GM23338 (cell line): ENCODE measurements around the gene BOLA3.

Source experiments
- CREB1 ChIP-seq: fragments of 250-450 bp; sonication (Bioruptor Pico); IDR thresholded peaks from 2 replicates; pipeline ENCODE4 v1.5.0; 2020; ENCODE audit warnings: low read depth, mild to moderate bottlenecking, moderate library complexity
- EZH2 ChIP-seq: fragments of 200-600 bp; sonication (generic); IDR thresholded peaks from one replicate; pipeline ENCODE4 v1.8.0; 2017; ENCODE audit warnings: antibody characterized with exemption, mild to moderate bottlenecking, low read depth; ENCODE audit not compliant: unreplicated experiment
- EZH2phosphoT487 ChIP-seq: fragments of 200-600 bp; sonication (generic); IDR thresholded peaks from one replicate; pipeline ENCODE4 v1.8.1; 2018; ENCODE audit warnings: antibody characterized with exemption; ENCODE audit not compliant: unreplicated experiment
- JUNB ChIP-seq: IDR thresholded peaks from one replicate; pipeline ENCODE4 v1.6.1; 2016; ENCODE audit warnings: antibody characterized with exemption; ENCODE audit not compliant: unreplicated experiment
- NANOG ChIP-seq: IDR thresholded peaks from 2 replicates; pipeline ENCODE4 v1.6.1; 2016; ENCODE audit warnings: antibody characterized with exemption, borderline replicate concordance
- POLR2AphosphoS5 ChIP-seq: IDR thresholded peaks from 2 replicates; pipeline ENCODE4 v1.6.1; 2016; ENCODE audit warnings: antibody characterized with exemption, low read depth
- STAT1 ChIP-seq: IDR thresholded peaks from one replicate; pipeline ENCODE4 v1.6.1; 2016; ENCODE audit warnings: antibody characterized with exemption; ENCODE audit not compliant: unreplicated experiment
- ZNF114 ChIP-seq: fragments of 250-450 bp; sonication (Bioruptor Pico); IDR thresholded peaks from 2 replicates; pipeline ENCODE4 v1.5.0; 2020; ENCODE audit warnings: mild to moderate bottlenecking, moderate library complexity
- ZNF331 ChIP-seq: fragments of 250-450 bp; sonication (Bioruptor Pico); IDR thresholded peaks from 2 replicates; pipeline ENCODE4 v1.5.0; 2020; ENCODE audit warnings: low read depth, mild to moderate bottlenecking, moderate library complexity
- ZNF462 ChIP-seq: fragments of 250-450 bp; sonication (Bioruptor Pico); IDR thresholded peaks from 2 replicates; pipeline ENCODE4 v1.5.0; 2020; ENCODE audit warnings: mild to moderate bottlenecking, moderate library complexity
- TF ChIP-seq, protein P1 (sequence below): IDR thresholded peaks from one replicate; pipeline ENCODE4 v1.6.1; 2018; ENCODE audit warnings: antibody characterized with exemption; ENCODE audit not compliant: unreplicated experiment
- TF ChIP-seq, protein P2 (sequence below), 2 experiments: fragments of 200-600 bp in 1 of 2; sonication (generic) in 1 of 2; conservative IDR thresholded peaks; 2 replicates each; pipeline versions ENCODE4 v1.5.1 to v1.6.1; 2016 to 2017; ENCODE audit warnings: antibody characterized with exemption in 2 of 2, low read depth in 2 of 2, mild to moderate bottlenecking in 2 of 2, moderate library complexity in 1 of 2
- TF ChIP-seq, protein P3 (sequence below): IDR thresholded peaks from 2 replicates; pipeline ENCODE4 v1.6.1; 2016; ENCODE audit warnings: antibody characterized with exemption

DNA sequence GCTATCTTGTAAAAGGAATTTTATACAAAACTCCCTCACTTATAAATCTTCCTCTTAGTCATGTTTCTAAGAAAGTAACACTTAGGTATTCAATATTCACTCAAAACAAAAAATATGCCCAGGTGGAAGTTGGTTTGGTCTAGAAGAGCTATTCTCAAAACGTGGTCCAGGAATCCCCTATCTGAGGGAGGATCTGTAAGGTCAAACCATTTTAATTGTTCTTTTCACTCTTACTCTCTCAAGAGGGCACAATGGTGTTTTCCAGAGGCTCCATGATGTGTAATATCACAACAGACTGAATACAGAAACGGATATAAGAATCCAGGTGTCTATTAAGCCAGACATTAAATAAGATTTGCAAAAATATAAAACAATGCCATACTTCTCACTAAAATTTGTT, 21.0 kb upstream of the BOLA3 start:
- TF ChIP-seq POLR2AphosphoS5 (no peak), STAT1 (no peak), EZH2phosphoT487 (no peak), EZH2 (no peak), CREB1 (no peak), ZNF114 (CRISPR knock-in tag) (no peak), JUNB (no peak), NANOG (no peak), ZNF331 (no peak), ZNF462 (no peak)
- TF ChIP-seq, protein P1, sequence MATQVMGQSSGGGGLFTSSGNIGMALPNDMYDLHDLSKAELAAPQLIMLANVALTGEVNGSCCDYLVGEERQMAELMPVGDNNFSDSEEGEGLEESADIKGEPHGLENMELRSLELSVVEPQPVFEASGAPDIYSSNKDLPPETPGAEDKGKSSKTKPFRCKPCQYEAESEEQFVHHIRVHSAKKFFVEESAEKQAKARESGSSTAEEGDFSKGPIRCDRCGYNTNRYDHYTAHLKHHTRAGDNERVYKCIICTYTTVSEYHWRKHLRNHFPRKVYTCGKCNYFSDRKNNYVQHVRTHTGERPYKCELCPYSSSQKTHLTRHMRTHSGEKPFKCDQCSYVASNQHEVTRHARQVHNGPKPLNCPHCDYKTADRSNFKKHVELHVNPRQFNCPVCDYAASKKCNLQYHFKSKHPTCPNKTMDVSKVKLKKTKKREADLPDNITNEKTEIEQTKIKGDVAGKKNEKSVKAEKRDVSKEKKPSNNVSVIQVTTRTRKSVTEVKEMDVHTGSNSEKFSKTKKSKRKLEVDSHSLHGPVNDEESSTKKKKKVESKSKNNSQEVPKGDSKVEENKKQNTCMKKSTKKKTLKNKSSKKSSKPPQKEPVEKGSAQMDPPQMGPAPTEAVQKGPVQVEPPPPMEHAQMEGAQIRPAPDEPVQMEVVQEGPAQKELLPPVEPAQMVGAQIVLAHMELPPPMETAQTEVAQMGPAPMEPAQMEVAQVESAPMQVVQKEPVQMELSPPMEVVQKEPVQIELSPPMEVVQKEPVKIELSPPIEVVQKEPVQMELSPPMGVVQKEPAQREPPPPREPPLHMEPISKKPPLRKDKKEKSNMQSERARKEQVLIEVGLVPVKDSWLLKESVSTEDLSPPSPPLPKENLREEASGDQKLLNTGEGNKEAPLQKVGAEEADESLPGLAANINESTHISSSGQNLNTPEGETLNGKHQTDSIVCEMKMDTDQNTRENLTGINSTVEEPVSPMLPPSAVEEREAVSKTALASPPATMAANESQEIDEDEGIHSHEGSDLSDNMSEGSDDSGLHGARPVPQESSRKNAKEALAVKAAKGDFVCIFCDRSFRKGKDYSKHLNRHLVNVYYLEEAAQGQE: no peak
- TF ChIP-seq, protein P2, sequence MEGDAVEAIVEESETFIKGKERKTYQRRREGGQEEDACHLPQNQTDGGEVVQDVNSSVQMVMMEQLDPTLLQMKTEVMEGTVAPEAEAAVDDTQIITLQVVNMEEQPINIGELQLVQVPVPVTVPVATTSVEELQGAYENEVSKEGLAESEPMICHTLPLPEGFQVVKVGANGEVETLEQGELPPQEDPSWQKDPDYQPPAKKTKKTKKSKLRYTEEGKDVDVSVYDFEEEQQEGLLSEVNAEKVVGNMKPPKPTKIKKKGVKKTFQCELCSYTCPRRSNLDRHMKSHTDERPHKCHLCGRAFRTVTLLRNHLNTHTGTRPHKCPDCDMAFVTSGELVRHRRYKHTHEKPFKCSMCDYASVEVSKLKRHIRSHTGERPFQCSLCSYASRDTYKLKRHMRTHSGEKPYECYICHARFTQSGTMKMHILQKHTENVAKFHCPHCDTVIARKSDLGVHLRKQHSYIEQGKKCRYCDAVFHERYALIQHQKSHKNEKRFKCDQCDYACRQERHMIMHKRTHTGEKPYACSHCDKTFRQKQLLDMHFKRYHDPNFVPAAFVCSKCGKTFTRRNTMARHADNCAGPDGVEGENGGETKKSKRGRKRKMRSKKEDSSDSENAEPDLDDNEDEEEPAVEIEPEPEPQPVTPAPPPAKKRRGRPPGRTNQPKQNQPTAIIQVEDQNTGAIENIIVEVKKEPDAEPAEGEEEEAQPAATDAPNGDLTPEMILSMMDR (conservative IDR thresholded peaks at IDR 0.05; ENCODE audit: low read depth in 2 of 2): no peak
- TF ChIP-seq, protein P3, sequence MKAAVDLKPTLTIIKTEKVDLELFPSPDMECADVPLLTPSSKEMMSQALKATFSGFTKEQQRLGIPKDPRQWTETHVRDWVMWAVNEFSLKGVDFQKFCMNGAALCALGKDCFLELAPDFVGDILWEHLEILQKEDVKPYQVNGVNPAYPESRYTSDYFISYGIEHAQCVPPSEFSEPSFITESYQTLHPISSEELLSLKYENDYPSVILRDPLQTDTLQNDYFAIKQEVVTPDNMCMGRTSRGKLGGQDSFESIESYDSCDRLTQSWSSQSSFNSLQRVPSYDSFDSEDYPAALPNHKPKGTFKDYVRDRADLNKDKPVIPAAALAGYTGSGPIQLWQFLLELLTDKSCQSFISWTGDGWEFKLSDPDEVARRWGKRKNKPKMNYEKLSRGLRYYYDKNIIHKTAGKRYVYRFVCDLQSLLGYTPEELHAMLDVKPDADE: no peak
